NCI-H774 (cell line): ENCODE measurements around the gene RNASE3.
"Not testable (repeated sequence)": the region's sequence is repeated elsewhere in the genome, so short reads cannot be mapped to it uniquely, and the experiment has no call there.

Experiments
- DNase-seq: peaks from one replicate; lab custom pipeline; 2025; lab: John Stamatoyannopoulos, UW

RNASE3 gene

DNA sequence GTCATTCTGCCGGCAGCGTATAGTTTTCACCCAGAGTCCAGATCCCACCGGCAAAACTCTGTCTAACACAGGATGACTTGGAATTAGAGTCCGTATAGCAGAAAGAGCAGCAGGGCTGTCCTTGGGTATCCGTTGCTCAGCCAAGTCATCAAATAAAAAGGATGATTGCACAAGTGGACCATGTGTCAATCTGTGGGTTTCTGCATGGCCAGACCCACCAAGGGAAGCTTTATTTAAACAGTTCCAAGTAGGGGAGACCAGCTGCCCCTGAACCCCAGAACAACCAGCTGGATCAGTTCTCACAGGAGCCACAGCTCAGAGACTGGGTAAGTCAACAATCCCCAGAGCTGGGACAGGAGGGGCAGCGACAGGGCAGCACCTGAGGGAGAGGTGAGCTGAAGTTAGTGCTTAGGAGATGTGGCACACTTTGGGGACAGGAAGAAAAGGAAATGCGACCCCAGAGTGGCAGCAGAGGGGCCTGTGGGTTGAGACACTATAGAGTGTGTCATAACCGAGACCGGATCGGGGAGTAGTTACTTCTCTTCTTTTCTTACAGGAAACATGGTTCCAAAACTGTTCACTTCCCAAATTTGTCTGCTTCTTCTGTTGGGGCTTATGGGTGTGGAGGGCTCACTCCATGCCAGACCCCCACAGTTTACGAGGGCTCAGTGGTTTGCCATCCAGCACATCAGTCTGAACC is at the start of gene RNASE3:
RNASE3 (plus strand) TSS at position 260 of the 700 bp plus-strand sequence; CDS start at position 562, 302 bp downstream.
- DNase-seq: not testable (repeated sequence)

DNA sequence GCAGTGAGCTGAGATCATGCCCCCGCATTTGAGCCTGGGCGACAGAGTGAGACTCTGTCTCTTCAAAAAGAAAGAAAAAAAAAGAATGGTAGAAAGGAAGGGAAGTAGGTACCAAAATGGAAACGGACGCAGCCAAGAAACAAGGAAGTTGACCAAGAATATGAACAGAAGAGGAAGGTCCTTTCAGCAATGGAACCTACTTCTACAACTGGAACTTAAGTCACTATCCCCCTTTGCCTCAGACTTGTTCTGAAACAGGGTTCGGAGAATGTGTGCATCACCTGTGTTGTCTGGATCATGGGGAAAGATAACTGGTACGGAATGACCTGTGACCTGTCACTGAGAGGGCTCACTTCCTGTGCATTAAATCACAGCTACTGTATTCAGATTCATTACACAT is 44.6 kb upstream of the RNASE3 start:
- DNase-seq: no peak

DNA sequence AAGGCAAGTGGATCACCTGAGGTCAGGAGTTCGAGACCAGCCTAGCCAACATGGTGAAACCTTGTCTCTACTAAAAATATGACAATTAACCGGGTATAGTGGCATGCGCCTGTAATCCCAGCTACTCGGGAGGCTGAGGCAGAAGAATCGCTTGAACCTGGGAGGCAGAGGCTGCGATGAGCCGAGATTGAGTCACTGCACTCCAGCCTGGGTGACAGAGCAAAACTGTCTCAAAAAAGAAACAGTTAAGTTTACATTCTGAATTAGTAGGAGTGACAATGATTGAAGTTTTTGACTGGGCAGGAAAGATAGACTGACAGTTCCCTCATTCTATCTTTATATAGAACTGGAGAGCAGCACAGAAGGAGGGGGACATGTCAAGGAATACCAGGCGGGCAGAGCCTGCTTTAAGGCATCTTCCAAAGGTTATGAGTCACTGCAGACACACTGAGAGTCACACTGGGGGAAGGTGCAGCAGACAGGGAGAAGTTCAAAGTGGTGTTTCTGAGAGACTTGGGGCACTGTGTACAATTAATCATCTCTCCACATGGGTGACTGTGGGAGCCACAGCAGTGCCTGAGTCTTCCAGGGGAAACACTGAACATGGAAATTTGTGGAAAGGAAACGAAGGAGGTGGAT is 42.8 kb upstream of the RNASE3 start:
- no peak for DNase-seq

DNA sequence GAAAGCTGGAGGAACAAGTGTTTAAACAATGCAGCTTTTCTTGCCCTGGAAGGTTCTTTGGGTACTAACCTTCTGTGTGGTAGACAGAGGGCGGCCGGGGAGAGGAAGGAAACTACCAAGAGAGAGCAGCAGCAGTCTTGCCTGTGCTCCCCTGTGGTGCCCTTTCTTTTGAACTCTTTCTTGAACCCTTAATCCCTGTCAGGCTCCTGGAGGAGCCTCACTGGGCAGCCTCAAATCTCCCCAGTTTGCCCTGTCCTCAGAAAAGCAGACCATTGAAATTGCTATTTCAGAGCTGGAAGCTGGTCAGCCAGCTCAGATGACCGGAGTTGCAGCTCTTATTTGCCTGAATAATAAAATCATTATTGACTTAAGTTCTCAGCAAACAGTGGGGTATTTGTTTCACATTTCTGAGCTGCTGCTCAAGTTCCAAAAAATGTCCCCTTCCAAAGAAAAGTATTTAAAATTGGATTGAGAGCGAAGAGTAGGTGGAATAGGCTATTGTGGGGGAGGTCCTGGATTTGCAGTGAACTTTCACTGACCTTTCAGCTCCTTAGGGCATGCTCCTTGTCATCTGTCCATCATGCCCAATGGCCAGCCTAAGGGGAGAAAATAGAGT is 42.1 kb upstream of the RNASE3 start:
- DNase-seq: no peak

DNA sequence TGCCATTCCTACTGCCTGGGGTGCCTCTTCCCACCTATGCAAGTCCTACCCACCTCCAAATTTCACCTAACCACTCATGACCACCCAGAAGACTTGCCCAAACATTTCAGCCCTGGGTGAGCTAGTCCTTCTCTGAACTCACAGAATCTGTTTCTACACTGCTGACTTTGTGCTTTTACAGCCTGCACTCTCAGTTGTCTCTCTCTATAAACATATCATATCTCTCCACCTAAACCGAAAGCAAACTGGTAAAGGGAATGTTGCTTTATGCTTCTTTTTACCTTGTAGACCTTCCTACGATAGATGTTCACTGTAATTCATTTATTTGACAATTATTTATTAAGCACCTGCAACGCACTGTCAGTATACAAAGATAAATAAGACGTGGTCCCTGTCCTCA is 38.1 kb upstream of the RNASE3 start:
- DNase-seq: no peak

DNA sequence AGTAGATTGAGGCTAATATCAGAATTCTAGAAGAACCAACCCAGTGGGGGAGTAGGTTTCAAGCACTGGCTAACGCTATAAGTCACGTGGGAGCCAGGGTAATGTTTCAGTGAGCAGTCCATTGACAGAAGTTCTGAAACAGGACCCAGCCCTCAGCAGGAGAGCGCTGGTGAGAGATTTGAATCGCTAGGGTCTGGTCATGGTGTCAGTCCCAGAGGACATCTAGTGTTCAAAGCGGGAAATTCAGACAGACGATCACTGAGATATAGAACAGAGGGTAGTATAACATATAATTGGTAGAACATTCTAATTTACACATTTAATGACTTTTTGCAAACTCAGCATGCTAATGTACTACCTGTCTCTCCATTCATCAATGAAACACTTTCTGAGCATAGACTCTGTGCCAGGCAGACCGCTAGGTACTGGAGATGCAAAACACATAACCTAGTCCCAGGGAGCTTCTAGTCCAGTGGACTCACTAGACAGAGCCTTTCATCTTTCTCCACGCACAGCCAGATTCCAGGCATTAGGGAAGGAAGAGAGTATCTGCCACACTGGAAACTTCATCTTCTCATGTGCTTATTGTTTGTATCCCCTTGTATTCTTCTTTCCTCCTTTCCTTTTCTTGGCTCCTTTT is 35.4 kb upstream of the RNASE3 start:
- DNase-seq: peak; percentile 11

DNA sequence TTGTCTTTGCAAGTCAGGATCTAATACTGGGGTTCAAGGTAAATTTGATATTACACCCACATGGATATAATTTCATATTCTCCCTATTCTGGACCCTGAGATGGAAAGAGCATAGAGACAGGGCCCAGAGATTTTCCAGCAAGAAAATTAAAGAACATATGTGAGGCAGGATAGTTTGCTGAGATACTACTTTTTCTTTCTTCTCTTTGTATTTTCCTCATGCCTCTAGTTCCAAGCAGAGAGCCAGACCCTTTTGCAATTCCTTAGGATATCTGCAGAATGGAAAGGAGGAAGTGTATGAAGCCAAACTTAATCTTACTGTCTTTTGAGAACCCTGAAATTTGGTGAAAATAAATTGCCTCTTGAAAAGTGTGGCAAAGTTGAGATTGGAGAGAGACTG is 34.0 kb upstream of the RNASE3 start:
- DNase-seq: no peak

DNA sequence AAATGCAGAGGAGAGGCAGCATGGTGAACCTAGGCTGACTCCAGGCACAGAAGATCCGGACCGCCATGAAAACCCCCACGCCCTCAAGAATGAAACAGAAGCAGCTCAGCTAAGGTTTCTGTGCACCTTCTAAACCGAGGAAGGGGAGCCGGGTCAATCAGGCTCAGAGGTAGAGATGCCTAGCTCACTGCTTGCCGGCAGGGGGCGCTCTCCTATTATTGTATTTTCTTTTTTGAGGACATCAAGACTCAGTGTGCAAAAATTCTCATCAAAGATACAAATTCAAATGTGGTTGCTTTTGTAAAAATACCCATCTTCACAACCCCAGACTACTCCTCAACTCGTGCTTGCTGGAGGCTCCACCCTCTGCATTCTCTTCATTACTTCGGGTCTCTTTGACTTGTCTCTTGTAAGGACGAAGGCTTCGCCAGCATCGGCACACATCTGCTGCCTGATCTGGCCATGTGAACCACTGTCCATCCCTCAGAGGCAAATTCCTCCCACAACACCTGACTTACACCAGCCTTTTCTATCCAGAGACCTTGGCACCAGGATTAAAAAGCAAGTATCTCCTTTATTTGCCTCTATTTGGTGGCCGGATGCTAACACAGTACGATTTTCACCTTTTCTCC is 33.4 kb upstream of the RNASE3 start:
- peak; percentile 30 for DNase-seq

DNA sequence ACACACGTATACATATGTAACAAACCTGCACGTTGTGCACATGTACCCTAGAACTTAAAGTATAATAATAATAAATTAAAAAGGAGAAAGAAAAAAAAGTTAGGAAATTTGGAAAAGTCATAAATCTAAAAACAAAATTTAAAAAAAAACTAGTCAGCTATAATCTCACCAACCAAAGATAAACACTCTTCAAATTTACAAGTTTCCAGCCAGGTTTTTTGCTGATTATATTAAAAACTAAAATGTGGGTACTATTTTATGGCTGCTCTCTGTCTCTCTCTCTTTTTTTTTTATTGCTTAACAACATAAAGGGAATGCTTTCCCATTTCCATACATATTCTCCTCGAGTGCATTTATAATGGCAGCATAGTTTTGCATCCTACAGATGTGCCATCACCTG is 25.0 kb upstream of the RNASE3 start:
- no peak for DNase-seq

DNA sequence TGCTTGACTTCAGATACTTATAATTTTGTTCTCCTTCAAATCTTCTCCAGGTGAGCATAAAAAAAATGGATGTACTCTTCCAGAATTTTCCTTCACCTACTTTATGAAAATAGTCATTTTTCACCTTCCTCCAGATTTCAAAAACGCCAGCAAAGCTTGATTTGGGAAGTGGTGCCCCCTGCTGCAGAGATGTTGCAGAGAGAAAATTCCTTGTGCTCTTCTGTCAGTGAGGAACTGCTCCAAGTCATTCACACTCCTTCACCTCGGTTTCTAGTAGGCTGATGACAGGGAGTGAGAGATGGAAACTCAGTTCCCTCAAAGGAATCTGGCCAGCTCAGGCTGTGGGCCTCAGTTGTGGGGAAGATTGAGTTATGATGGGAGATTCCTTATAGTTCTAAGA is 24.2 kb upstream of the RNASE3 start:
- no peak for DNase-seq

DNA sequence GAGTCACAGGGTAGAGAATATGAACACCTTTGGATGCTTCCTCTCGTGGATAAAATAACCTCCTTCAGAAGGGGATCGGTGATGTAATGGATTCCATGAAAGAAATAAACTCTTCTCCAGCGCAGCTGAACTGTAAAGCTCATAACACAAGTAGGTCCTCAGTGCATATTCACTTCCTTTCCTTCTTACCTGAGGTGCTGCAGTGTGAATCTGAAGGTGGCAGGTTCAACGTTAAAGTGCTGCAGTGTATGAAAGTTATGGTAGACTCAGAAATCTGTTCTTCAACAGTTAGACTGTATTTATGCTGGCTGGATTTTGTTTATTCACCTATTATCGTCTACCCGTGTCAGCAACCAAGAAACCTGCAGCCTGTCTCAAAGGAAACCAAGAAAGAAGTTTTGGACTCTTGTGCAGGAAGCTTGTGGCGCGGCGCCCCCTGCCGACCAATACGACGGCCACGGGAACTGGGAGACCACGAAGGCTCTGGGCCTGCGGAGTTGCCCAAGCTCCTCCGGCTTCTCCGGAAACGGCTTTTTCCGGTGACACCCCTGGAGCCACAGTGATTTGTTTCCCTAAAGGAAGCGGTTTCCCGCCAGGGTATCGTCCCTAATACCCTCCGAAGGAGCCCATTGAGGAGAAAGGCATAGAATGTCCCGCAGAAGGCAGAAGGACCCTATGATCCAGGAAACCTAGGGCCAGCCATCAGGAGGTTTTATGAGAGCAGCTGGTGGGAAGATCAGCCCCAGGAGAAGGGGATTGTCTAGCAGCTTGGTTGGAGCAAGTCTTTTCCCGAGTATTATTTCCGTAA is 17.6 kb upstream of the RNASE3 start:
- DNase-seq: peak; percentile 12

DNA sequence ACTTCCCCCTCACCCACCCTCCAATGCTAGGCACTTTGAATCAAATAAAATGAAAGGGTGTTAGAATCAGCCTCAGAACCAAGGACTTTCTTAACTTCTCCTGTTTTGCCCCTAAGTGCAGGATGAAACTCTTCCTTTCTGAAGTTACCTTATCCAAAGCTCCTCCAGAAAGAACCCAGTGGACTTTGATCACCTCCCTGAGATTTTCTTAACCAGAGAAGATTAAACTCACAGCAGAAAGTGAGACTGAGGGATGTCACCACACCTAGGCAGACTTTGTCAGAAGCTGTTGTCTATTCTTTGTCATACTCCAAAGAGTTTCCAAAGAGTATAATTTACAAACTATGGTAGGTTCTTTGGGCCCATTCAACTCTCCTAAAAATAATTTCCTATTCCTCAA is 14.2 kb upstream of the RNASE3 start:
- DNase-seq: no peak

DNA sequence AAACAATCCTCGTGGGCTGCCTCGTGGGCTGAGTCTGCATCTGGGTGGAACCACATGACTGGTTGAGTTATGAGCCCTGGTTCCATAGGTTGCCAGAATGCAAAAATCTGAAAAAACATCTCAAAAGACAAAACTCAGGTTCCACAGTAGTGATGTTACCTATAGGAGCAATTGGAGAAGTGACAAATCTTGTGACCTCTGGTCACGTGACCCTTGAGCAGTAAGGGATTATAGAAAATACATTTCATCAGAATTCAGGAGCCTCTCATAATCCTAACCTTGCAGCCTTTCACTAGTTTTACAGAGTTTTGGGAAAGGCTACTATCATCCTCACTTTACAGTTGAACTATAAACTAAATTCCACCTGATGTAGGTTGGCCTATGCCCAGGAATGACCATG is 12.5 kb upstream of the RNASE3 start:
- DNase-seq: no peak

DNA sequence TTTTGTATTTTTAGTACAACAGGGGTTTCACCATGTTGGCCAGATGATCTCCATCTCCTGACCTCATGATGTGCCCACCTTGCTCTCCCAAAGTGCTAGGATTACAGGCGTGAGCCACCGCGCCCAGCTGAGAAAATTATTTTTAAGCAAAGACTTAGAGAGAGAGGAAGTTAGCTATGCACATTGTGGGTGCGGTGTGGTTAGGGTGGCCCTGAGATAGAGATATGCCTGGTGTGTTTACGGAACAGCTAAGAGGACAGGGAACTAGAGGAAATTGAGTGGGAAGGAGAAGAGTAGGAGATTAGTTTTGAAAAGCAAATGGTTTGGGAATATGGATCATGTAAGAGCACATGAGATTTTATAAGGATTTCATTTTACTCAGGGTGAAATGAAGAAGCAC is 10.0 kb upstream of the RNASE3 start:
- not testable (repeated sequence) for DNase-seq

DNA sequence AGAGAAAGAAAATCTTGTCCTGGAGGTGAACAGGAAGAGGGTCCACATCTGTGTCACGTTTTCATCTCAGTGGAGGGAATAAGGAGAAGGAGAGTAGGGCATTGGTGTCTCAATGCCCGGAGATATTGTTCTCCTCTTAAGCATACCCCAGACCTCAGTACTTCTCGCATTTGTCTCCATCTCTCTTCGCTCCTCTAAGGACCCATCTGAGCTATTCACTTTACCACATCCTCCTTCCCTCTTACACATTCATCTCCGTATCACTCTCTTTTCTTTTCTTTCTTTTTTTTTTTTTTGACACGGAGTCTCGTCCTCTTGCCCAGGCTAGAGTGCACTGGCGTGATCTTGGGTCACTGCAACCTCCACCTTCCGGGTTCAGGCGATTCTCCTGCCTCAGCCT is 8.4 kb upstream of the RNASE3 start:
- not testable (repeated sequence) for DNase-seq

DNA sequence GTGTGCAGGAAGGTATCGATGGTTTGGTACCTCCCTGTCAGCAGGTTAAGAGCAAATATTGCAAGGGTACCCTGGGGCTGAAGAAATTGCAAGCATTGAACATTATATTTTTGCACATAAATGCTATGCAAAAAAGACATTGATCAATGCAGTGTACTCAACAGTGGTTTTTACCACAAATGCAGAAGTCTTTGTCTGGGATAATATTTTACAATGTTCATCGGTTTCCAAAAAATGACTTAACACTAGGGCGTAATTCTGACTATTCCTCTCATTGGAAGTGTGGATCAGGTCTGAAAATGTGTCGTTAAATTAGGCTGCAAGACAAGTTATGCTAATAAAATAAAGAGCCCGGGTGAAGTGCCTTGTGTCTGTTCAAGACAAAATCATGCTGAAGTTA is 2.8 kb upstream of the RNASE3 start:
- not testable (repeated sequence) for DNase-seq

DNA sequence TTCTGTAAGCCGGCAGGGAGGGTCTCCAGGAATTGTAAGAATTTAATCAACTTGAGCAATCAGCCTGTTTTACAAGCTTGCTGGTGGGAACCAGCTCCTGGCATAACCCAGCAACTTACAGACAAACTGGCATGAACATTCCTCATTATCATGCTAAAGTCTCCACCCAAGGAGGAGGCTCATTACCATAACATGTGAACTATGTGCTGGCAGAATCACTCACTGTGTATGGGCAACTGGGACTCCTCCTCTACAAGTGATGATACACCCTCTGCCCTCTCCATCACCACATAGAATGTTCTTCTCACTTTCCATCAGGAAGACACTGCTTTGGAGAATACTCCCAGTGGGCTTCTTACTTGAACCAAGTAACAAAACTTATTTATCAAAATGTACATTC is 4.1 kb downstream of the RNASE3 start:
- not testable (repeated sequence) for DNase-seq

DNA sequence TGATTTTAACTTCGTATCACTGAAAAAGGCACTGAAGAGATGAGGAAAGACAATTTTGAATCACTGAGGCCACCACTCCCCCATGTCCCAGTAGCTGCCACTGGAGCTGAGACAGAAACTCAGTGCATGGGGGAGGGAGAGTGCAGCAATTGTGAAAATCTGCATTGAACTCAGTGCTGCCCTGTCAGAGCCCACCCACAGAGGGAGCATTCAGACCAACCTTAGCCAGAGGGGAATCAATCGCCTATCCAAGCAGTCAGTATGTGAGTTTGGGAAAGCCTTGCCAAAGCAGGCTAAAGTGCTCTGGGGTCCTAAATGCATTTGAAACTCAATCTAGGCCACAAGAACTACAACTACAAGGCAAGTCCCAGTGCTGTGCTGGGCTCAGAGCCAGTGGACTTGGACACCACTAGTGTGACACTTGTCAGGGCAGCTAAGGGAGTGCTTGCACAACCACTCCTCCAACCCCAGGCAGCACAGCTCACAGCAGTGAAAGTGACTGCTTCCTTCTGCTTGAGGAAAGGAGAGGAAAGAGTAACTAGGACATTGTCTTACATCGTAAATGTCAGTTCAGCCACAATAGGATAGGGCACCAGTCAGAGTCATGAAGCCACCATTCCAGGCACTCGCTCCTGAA is 13.3 kb downstream of the RNASE3 start:
- no peak for DNase-seq

DNA sequence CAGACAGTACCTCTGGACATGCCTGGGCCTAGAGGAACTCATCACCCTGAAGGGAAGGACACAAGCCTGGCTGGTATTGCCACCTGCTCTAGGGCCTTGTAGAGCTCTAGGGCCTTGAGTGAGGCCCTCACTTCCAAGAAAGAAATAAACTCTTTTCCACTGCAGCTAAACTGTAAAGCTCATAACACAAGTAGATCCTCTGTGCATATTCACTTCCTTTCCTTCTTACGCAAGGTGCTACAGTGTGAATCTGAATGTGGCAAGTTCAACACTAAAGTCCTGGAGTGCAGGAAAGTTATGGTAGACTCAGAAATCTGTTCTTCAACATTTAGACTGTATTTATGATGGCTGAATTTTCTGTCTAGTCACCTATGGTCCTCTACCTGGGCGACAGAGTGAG is 14.5 kb downstream of the RNASE3 start:
- DNase-seq: no peak

DNA sequence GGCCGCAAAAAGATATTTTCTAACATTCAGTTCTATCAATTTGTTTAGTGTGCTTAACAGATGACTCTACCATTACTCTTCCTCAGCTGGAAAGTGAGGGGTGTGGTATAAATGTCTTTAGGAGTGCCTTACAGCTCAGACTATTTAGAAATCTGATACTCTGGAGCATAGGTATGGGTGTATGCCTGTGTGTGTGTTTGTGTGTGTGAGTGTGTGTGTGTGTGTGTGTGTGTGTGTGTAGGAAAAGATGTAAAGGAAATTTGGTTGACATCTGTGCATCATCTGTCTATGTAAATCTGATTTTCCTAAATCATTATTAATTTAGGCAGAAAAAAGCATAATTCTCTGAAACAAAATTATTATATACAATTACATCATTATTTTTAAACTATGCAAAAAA is 16.0 kb downstream of the RNASE3 start:
- DNase-seq: no peak

DNA sequence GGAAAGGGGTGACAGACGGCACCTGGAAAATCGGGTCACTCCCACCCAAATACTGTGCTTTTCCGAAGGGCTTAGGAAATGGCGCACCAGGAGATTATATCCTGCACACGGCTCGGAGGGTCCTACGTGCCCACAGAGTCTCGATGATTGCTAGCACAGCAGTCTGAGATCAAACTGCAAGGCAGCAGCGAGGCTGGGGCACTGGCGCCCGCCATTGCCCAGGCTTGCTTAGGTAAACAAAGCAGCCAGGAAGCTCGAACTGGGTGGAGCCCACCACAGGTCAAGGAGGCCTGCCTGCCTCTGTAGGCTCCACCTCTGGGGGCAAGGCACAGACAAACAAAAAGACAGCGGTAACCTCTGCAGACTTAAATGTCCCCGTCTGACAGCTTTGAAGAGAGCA is 19.6 kb downstream of the RNASE3 start:
- DNase-seq: not testable (repeated sequence)
